Sigmoid colon (tissue), 7 donors: Measurements from ENCODE around the gene NOC4L. TPM values are rescaled to one million over a fixed set of nuclear protein-coding genes. Genes with fewer than 3 reads are reported as not detected.

Experiments used
- DNase-seq: peaks from one replicate; pipeline ENCODE4 v3.0.0-alpha.2; 2019
- H3K27ac ChIP-seq, 4 donors: fragments of 200-600 bp; sonication (generic); one replicate each; pipeline ENCODE4 v1.5.1; 2016 to 2019; ENCODE audit warnings: mild to moderate bottlenecking in 1 of 4
- H3K27me3 ChIP-seq, 3 donors: fragments of 200-600 bp; sonication (generic); one replicate each; pipeline ENCODE4 v1.5.1; 2019; ENCODE audit warnings: mild to moderate bottlenecking in 1 of 3
- H3K36me3 ChIP-seq, 4 donors: fragments of 200-600 bp; sonication (generic); one replicate each; pipeline ENCODE4 v1.5.1; 2016 to 2019
- H3K4me1 ChIP-seq, 4 donors: fragments of 200-600 bp; sonication (generic); one replicate each; pipeline ENCODE4 v1.5.1; 2017 to 2019
- H3K4me3 ChIP-seq, 4 donors: fragments of 200-600 bp; sonication (generic); one replicate each; pipeline ENCODE4 v1.5.1; 2017 to 2019; ENCODE audit warnings: mild to moderate bottlenecking in 2 of 4, moderate library complexity in 1 of 4
- H3K9me3 ChIP-seq, 4 donors: fragments of 200-600 bp in 3 of 4; sonication (generic) in 3 of 4; one replicate each; pipeline versions ENCODE4 v1.5.1 to v1.6.1; 2013 to 2019
- EP300 ChIP-seq, 4 donors: sonication (generic); formaldehyde crosslinking; IDR thresholded peaks; one replicate each; pipeline ENCODE4 v1.6.1; 2017; ENCODE audit warnings: antibody characterized with exemption in 4 of 4
- POLR2A ChIP-seq, 2 donors: fragments of 450-650 bp; IDR thresholded peaks; one replicate each; pipeline ENCODE4 v1.6.1; 2016; ENCODE audit warnings: antibody characterized with exemption in 2 of 2, mild to moderate bottlenecking in 2 of 2, moderate library complexity in 2 of 2
- POLR2AphosphoS5 ChIP-seq, 4 donors: sonication (generic); formaldehyde crosslinking; IDR thresholded peaks; one replicate each; pipeline ENCODE4 v1.6.1; 2017; ENCODE audit warnings: antibody characterized with exemption in 4 of 4
- WGBS, 2 donors: extraction: QIAGEN DNeasy Blood & Tissue Kit; methylation state at CpG; one replicate each; pipeline ENCODE4 v1.1.7; 2013; 5-methylcytosine and 5-hydroxymethylcytosine counted together
- intact Hi-C: fragments of 100-400 bp; cut with DNase I; formaldehyde crosslinking; loops from one replicate; pipeline ENCODE4 v1.15.1; 2023
- polyA plus RNA-seq, 3 donors: library from polyadenylated mRNA; stranded (reverse); fragments of 200-250 nt; gene quantifications; one replicate each; pipeline ENCODE4 v1.2.3, GENCODE V29; 2013
- total RNA-seq, 4 donors: library from RNA; depleted of rRNA; stranded (reverse); fragments of >200 nt; gene quantifications; one replicate each; pipeline ENCODE4 v1.1.0, GENCODE V29; 2016
- TF ChIP-seq, protein P1 (sequence below), 4 experiments: fragments of 450-650 bp in 3 of 4; fragments of 200-600 bp in 1 of 4; IDR thresholded peaks; one replicate each; pipeline ENCODE4 v1.5.1; 2016 to 2019; ENCODE audit warnings: antibody characterized with exemption in 4 of 4, mild to moderate bottlenecking in 3 of 4, moderate library complexity in 2 of 4
- donor health status: healthy with polysubstance abuse.
- donor health status: Bipolar disorder and iron deficiency.
- donor health status: healthy.

The NOC4L gene
- total and polyA plus RNA-seq, 7 donors: 5.4 to 34.9 (median 9.4) TPM

DNA sequence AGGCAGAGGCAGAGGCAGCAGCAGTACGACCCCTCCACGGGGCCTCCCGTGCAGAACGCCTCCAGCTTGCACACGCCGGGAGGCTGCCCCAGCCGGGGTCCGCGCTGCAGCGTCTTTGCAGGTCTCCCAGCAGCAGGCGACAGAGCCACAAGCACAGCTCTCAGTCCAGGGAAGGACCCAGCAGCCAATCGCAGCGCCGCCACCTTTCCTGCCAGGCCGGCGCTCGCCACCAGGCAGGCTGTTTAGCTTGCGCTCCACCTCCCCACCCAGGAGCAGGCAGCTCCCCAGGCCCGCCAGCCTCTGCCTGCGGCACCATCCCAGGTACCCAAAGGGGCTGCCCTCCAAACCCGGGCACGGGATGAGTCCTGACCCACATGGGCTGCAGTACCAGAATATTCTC, 25.4 kb upstream of the NOC4L start:
- intact Hi-C loops: no loop called here
- no peak overlapping the region for H3K4me3 ChIP-seq
- H3K36me3 ChIP-seq: peaks cover 15 to 88% (median 42%) of the 10 kb centered on the region in 4 donors
- H3K27me3 ChIP-seq: no peaks in the 10 kb centered on the region
- no peak overlapping the region for H3K27ac ChIP-seq
- no peaks in the 10 kb centered on the region for H3K9me3 ChIP-seq
- DNase-seq: peak; percentile 46
- 95 to 96% methylated on average over 22 of the region's 22 CpGs for WGBS, 2 donors
- no peak for TF ChIP-seq POLR2A (IDR thresholded peaks at IDR 0.05)
- no peak for TF ChIP-seq EP300 (IDR thresholded peaks at IDR 0.05)
- no peak for TF ChIP-seq POLR2AphosphoS5 (IDR thresholded peaks at IDR 0.05)
- TF ChIP-seq, protein P1, sequence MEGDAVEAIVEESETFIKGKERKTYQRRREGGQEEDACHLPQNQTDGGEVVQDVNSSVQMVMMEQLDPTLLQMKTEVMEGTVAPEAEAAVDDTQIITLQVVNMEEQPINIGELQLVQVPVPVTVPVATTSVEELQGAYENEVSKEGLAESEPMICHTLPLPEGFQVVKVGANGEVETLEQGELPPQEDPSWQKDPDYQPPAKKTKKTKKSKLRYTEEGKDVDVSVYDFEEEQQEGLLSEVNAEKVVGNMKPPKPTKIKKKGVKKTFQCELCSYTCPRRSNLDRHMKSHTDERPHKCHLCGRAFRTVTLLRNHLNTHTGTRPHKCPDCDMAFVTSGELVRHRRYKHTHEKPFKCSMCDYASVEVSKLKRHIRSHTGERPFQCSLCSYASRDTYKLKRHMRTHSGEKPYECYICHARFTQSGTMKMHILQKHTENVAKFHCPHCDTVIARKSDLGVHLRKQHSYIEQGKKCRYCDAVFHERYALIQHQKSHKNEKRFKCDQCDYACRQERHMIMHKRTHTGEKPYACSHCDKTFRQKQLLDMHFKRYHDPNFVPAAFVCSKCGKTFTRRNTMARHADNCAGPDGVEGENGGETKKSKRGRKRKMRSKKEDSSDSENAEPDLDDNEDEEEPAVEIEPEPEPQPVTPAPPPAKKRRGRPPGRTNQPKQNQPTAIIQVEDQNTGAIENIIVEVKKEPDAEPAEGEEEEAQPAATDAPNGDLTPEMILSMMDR (IDR thresholded peaks at IDR 0.05): no peak
- no peaks in the 10 kb centered on the region for H3K4me1 ChIP-seq

DNA sequence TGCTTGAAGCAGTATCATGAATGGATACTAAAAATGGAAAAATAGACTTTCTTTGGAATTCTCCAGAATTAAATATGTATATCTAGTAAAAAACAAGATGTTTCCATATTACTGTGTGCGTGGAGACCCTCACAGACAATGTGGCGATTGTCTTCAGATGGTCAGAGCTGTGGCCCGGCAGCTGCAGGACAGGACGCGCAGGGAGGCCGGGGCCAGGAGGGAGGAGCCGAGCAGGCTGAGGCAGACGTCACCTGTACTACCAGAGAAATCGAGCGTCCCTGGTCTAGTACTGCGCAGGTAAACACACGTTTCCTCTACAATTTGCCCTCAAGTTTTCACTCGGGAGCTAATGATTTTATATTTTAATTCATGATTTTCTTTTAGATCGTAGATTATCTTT, 23.0 kb upstream of the NOC4L start:
- TF ChIP-seq POLR2A (IDR thresholded peaks at IDR 0.05): no peak
- TF ChIP-seq EP300 (IDR thresholded peaks at IDR 0.05): no peak
- Histone ChIP-seq H3K27ac (no peak overlapping the region), H3K27me3 (no peaks in the 10 kb centered on the region), H3K9me3 (no peaks in the 10 kb centered on the region), H3K4me1 (no peaks in the 10 kb centered on the region), H3K4me3 (no peak overlapping the region), H3K36me3 (peaks cover 7 to 87% (median 31%) of the 10 kb centered on the region in 4 donors)
- 95 to 97% methylated on average over 14 of the region's 14 CpGs for whole genome bisulfite sequencing, 2 donors
- peak; percentile 33 for DNase-seq
- intact Hi-C loops: no loop called here

DNA sequence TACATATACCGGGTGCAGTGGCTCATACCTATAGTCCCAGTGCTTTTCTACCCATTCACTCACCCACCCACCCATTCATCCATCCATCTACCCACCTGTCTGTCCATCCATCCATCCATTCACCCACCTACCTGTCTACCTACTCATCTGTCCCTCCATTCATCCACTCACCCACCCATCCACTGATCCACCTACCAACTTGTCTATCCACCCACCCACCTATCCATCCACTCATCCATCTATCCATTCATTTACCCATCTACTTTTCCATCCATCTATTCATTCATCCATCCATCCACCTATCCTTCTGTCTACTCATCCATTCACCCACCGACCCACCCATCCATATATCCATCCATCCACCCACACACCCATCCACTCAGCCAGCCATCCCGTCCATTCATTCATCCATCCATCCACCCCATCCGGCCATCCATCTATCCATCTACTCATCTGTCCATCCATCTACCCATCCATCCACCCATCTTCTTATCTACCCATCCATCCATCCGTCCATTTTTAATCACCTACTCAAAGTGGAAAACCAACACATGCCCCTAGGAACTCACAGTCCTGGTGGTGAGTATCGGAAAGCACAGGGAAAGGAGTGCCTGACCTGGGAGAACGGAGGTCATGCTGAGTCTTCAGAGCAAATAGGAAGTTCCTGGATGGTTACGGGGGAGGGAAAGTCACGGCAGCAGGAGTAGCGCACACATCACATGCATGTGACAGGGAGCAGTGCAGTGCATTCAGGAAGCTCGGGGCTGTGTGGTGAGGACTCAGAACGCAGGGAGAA, 20.1 kb upstream of the NOC4L start:
- DNase-seq: no peak
- intact Hi-C loops: no loop called here
- Histone ChIP-seq H3K9me3 (no peaks in the 10 kb centered on the region), H3K27me3 (no peaks in the 10 kb centered on the region), H3K27ac (no peak overlapping the region), H3K4me1 (no peaks in the 10 kb centered on the region), H3K4me3 (no peak overlapping the region), H3K36me3 (peaks cover 17 to 93% (median 40%) of the 10 kb centered on the region in 4 donors)
- WGBS, 2 donors: 88 to 98% methylated on average over 12 of the region's 12 CpGs
- TF ChIP-seq EP300 (IDR thresholded peaks at IDR 0.05) (no peak), POLR2AphosphoS5 (IDR thresholded peaks at IDR 0.05) (no peak), POLR2A (IDR thresholded peaks at IDR 0.05) (no peak)
- TF ChIP-seq, protein P1 (IDR thresholded peaks at IDR 0.05): no peak

DNA sequence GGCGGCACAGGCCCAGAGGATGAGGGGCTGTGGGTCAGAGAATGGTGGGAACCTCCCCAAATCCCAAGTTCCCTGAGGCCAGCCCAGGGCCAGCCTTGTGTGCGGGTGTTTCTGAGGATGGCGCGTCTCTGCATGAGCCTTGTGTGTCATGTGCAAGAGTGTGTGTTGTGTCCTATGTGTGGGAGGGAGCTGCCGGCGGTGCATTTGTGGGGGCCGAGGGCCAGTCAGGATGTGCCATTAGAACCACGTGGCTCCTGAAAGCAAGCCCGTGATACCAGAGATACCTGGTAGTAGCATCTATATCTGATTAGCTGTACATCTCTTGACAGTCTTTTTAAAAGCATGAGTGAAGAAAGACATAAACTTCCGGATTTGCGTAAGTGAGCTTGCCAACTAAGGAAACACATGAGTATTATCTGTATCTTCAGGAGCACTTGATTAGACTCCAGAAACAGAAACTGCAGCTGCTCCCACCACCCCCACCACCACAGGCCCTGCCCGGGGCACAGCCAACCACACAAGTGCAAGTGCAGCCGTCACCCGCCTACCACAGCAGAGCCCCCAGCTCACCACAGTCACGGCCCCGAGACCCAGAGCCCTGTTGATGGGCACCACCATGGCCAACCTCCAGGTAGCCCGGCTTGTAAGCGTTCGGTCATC, 19.4 kb upstream of the NOC4L start:
- no peak for DNase-seq
- no peaks in the 10 kb centered on the region for H3K27me3 ChIP-seq
- intact Hi-C loops: no loop called here
- no peaks in the 10 kb centered on the region for H3K9me3 ChIP-seq
- no peak overlapping the region for H3K4me3 ChIP-seq
- H3K4me1 ChIP-seq: no peaks in the 10 kb centered on the region
- 86 to 98% methylated on average over 19 of the region's 19 CpGs for WGBS, 2 donors
- no peak overlapping the region for H3K27ac ChIP-seq
- TF ChIP-seq, protein P1 (IDR thresholded peaks at IDR 0.05): no peak
- TF ChIP-seq POLR2A (IDR thresholded peaks at IDR 0.05) (no peak), POLR2AphosphoS5 (IDR thresholded peaks at IDR 0.05) (no peak), EP300 (IDR thresholded peaks at IDR 0.05) (no peak)
- H3K36me3 ChIP-seq: peaks cover 17 to 90% (median 39%) of the 10 kb centered on the region in 4 donors

DNA sequence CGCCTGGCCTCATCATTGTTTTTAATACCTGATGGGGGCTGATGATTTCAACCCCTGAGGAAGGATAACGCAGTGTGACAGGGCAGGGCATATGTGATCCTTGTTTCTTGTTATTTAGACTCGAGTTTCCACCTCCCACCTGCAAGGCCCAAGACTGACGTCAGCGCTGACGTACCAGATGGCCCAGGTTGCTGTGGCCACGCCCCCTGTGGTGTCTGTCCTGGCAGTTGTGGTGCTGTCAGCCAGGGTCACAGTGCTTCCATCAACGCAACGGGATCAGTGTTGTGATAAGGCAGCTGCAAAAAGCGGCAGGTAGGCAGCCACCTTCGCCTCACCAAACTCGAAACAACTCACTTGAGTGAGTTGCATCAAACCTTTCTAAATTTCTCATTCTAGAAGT, 18.5 kb upstream of the NOC4L start:
- intact Hi-C loops: no loop called here
- TF ChIP-seq POLR2AphosphoS5 (IDR thresholded peaks at IDR 0.05) (no peak), POLR2A (IDR thresholded peaks at IDR 0.05) (no peak), EP300 (IDR thresholded peaks at IDR 0.05) (no peak)
- TF ChIP-seq, protein P1 (IDR thresholded peaks at IDR 0.05): no peak
- peak; percentile 59 for DNase-seq

More for the DNA sequence above, 18.5 kb upstream of the NOC4L start:
- Histone ChIP-seq H3K4me1 (no peaks in the 10 kb centered on the region), H3K9me3 (no peaks in the 10 kb centered on the region), H3K27ac (no peak overlapping the region), H3K27me3 (no peaks in the 10 kb centered on the region), H3K36me3 (peaks cover 17 to 82% (median 34%) of the 10 kb centered on the region in 4 donors), H3K4me3 (no peak overlapping the region)
- 95 to 97% methylated on average over 12 of the region's 12 CpGs for WGBS, 2 donors
